ENCODE results near the gene CAPN12. TPM values are rescaled to one million over a fixed set of nuclear protein-coding genes. Genes with fewer than 3 reads are reported as not detected.
A peak's percentile ranks its signal among the peaks of the same experiment; 100 is the strongest.

The CAPN12 gene
- total RNA-seq, 1 donor from 2014 or later: under 0.01 TPM

- DNase-seq (ENCODE audit: low read depth in 2 of 2): peak; percentile 0
Measured at GRCh38 chr19:38737921-38738737, 6.1 kb downstream of the CAPN12 start.

GRCh38 chr19:38737281-38737865 is 6.9 kb downstream of the CAPN12 start:
- no peak for DNase-seq (ENCODE audit: low read depth in 2 of 2)

GRCh38 chr19:38736413-38737280 is 7.6 kb downstream of the CAPN12 start:
- DNase-seq (ENCODE audit: low read depth in 2 of 2): no peak

- peak; percentile 32 to 52 for DNase-seq (ENCODE audit: low read depth in 2 of 2)
Measured at GRCh38 chr19:38736036-38736412, 8.2 kb downstream of the CAPN12 start.

- no peak for DNase-seq (ENCODE audit: low read depth in 2 of 2)
Measured at GRCh38 chr19:38735257-38735686, 9.0 kb downstream of the CAPN12 start.

- DNase-seq (ENCODE audit: low read depth in 2 of 2): peak; percentile 25 to 31
Measured at GRCh38 chr19:38734426-38735256, 9.6 kb downstream of the CAPN12 start.

- DNase-seq (ENCODE audit: low read depth in 2 of 2): no peak
Measured at GRCh38 chr19:38734176-38734425, 10.2 kb downstream of the CAPN12 start.

GRCh38 chr19:38733493-38734175 is 10.6 kb downstream of the CAPN12 start:
- peak in 1 of 2 donors; percentile 33 for DNase-seq (ENCODE audit: low read depth in 2 of 2)

- no peak for DNase-seq (ENCODE audit: low read depth in 2 of 2)
Measured at GRCh38 chr19:38733241-38733492, 11.1 kb downstream of the CAPN12 start.

GRCh38 chr19:38731654-38732301 is 12.5 kb downstream of the CAPN12 start:
- no peak for DNase-seq (ENCODE audit: low read depth in 2 of 2)

GRCh38 chr19:38730731-38731589 is 13.3 kb downstream of the CAPN12 start:
- DNase-seq (ENCODE audit: low read depth in 2 of 2): no peak

- DNase-seq (ENCODE audit: low read depth in 2 of 2): no peak
Measured at GRCh38 chr19:38730470-38730730, 13.9 kb downstream of the CAPN12 start.

GRCh38 chr19:38729653-38730469 is 14.4 kb downstream of the CAPN12 start:
- peak; percentile 63 to 75 for DNase-seq (ENCODE audit: low read depth in 2 of 2)

GRCh38 chr19:38728752-38729541 is 15.3 kb downstream of the CAPN12 start:
- DNase-seq (ENCODE audit: low read depth in 2 of 2): no peak

GRCh38 chr19:38727868-38728660 is 16.2 kb downstream of the CAPN12 start:
- DNase-seq (ENCODE audit: low read depth in 2 of 2): peak in 1 of 2 donors; percentile 64

- no peak for DNase-seq (ENCODE audit: low read depth in 2 of 2)
Measured at GRCh38 chr19:38727306-38727867, 16.9 kb downstream of the CAPN12 start.

GRCh38 chr19:38726761-38727301 is 17.4 kb downstream of the CAPN12 start:
- DNase-seq (ENCODE audit: low read depth in 2 of 2): no peak
